GM12874 (cell line): ENCODE data around the gene SKP2.

ENCODE experiments used
- TF ChIP-seq, protein P1 (sequence below): IDR thresholded peaks from 2 replicates; pipeline ENCODE4 v1.5.1; 2011; ENCODE audit warnings: low read depth, mild to moderate bottlenecking, control low read depth, low read length, moderate library complexity; ENCODE audit not compliant: insufficient read depth

The SKP2 gene

GRCh38 chr5:36205329-36205728 lies 53.4 kb downstream of the SKP2 start:
- TF ChIP-seq, protein P1, sequence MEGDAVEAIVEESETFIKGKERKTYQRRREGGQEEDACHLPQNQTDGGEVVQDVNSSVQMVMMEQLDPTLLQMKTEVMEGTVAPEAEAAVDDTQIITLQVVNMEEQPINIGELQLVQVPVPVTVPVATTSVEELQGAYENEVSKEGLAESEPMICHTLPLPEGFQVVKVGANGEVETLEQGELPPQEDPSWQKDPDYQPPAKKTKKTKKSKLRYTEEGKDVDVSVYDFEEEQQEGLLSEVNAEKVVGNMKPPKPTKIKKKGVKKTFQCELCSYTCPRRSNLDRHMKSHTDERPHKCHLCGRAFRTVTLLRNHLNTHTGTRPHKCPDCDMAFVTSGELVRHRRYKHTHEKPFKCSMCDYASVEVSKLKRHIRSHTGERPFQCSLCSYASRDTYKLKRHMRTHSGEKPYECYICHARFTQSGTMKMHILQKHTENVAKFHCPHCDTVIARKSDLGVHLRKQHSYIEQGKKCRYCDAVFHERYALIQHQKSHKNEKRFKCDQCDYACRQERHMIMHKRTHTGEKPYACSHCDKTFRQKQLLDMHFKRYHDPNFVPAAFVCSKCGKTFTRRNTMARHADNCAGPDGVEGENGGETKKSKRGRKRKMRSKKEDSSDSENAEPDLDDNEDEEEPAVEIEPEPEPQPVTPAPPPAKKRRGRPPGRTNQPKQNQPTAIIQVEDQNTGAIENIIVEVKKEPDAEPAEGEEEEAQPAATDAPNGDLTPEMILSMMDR, result no peak

GRCh38 chr5:36206913-36207312 lies 55.0 kb downstream of the SKP2 start:
- TF ChIP-seq, protein P1, result no peak

GRCh38 chr5:36208786-36209185 lies 56.9 kb downstream of the SKP2 start:
- TF ChIP-seq, protein P1, result no peak

GRCh38 chr5:36209664-36210063 lies 57.8 kb downstream of the SKP2 start:
- TF ChIP-seq, protein P1, result no peak

DNA sequence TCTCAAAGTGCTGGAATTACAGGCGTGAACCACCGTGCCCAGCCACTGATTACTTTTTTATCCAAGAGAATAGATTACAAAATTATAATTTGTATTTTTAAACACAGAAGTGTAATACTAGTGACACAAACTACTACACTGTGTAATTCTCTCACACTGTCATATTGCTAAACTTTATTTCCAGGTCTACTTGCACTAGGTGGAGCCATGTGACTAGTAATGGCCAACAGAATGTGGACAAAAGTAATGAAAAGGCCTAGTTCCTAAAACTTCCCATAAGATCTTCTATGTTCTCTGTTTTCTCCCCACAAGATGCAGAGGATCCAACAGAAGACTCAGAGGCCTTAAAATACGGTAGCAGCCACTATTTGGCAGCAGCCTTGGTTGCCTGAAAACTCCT lies 62.5 kb downstream of the SKP2 start:
- TF ChIP-seq, protein P1, result no peak

- TF ChIP-seq, protein P1, result no peak
These were observed 64.0 kb downstream of the SKP2 start for GRCh38 chr5:36215910-36216309.

DNA sequence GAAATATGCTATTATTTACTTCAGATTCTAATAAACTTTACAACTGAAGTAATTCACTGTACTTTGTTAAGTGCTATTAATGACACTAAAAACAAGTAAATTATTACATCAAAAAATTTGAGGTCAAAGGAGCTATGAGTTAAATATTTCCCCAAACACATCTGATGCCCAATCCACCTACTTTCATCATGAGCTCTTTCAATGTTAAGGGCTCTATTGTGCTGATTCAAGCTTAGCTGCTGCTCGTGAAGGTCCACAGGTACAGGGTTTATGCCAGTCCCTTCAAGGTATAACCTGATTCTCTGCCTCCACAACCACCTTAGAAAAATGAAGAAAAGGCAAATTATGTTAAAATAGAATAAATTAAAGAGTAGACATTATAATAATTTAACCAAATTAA lies 65.7 kb downstream of the SKP2 start:
- TF ChIP-seq, protein P1, result no peak

DNA sequence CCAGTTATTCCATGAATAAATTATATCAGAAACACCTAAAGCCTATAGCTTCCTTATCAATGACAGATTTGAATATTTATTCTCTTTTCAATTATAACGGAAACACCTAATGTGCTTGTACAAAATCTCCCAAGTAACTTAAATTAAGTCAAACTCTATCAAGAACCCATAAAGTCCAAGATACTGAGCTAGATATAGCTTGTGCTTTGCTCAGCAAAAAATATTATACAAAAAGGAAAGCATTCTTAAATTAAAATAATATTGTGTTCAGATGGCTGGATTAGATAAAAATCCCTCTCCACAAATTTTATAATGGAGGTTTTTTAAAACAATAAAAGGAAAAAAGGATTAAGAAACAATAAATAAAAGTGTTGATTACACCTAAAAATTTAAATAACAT lies 66.1 kb downstream of the SKP2 start:
- TF ChIP-seq, protein P1, result no peak
